Endothelial cell of umbilical vein (primary cell): ENCODE data around the gene ZNF581. TPM values are rescaled to one million over a fixed set of nuclear protein-coding genes. Genes with fewer than 3 reads are reported as not detected.

ENCODE experiments used
- BruUV-seq: library from RNA; stranded (reverse); fragments of 400-500 nt; replicated peaks from 2 replicates; lab custom pipeline; 2021; lab: Mats Ljungman, UMichigan
- CTCF ChIA-PET: fragments of 300-600, 350-600 bp; sonication (Branson Sonifier 250); formaldehyde crosslinking; loops from one replicate; lab custom pipeline; 2021; ENCODE audit warnings: antibody characterized with exemption, inconsistent platforms; lab: Charles Lee
- POLR2A ChIA-PET: fragments of 300-600, 350-600 bp; sonication (Branson Sonifier 250); formaldehyde crosslinking; loops from one replicate; lab custom pipeline; 2021; ENCODE audit warnings: antibody characterized with exemption, inconsistent platforms; lab: Charles Lee
- DNase-seq: peaks from one replicate; pipeline ENCODE4 v3.0.0-alpha.2; 2011; ENCODE audit warnings: low read depth, low spot score
- FAIRE-seq: peaks from 2 replicates; lab custom pipeline; 2011; peaks lifted over from hg19 to GRCh38; lab: Jason Lieb, UNC
- H2AFZ ChIP-seq: 2 replicates; pipeline ENCODE4 v1.6.0; 2012; ENCODE audit warnings: low read depth, low read length, control low read depth, inconsistent platforms
- H3K27ac ChIP-seq: 2 replicates; pipeline ENCODE4 v1.5.1; 2011; ENCODE audit warnings: low read depth, mild to moderate bottlenecking, control low read depth, low read length, moderate library complexity; ENCODE audit not compliant: insufficient read depth
- H3K27me3 ChIP-seq, 2 experiments: 2 replicates each; pipeline versions ENCODE4 v1.6.0 to v1.6.1; 2011; ENCODE audit warnings: low read length in 2 of 2, mixed read lengths in 1 of 2; ENCODE audit not compliant: control insufficient read depth in 2 of 2, insufficient read depth in 2 of 2
- H3K36me3 ChIP-seq, 2 experiments: 2 replicates in 1 of 2; 3 replicates in 1 of 2; pipeline ENCODE4 v1.5.1; 2011; ENCODE audit warnings: low read length in 2 of 2, mild to moderate bottlenecking in 1 of 2, moderate library complexity in 1 of 2; ENCODE audit not compliant: control insufficient read depth in 2 of 2, insufficient read depth in 2 of 2; ENCODE audit errors: extremely low read depth in 1 of 2
- H3K4me1 ChIP-seq: 3 replicates; pipeline ENCODE4 v1.5.1; 2011; ENCODE audit warnings: mild to moderate bottlenecking, low read length; ENCODE audit not compliant: control insufficient read depth, insufficient read depth; ENCODE audit errors: extremely low read depth
- H3K4me2 ChIP-seq: 2 replicates; pipeline ENCODE4 v1.6.1; 2011; ENCODE audit warnings: low read length, control low read depth, mixed read lengths; ENCODE audit not compliant: insufficient read depth
- H3K4me3 ChIP-seq, 3 experiments: fragments of 200-600 bp in 1 of 3; sonication (generic), shearing (Covaris generic) in 1 of 3; replicated peaks in 1 of 3; 2 replicates each; pipeline ENCODE4 v1.5.1; 2011 to 2016; ENCODE audit warnings: control low read depth in 3 of 3, low read length in 3 of 3, mild to moderate bottlenecking in 2 of 3, inconsistent platforms in 1 of 3, low read depth in 1 of 3, moderate library complexity in 1 of 3; ENCODE audit not compliant: insufficient read depth in 1 of 3
- H3K79me2 ChIP-seq: 2 replicates; pipeline ENCODE4 v1.6.0; 2012; ENCODE audit warnings: low read length, inconsistent platforms; ENCODE audit not compliant: control insufficient read depth, insufficient read depth
- H3K9ac ChIP-seq: replicated peaks from 2 replicates; pipeline ENCODE3; 2011; ENCODE audit warnings: low read length, control low read depth; ENCODE audit not compliant: insufficient read depth; ENCODE audit errors: extremely low read depth
- H3K9me1 ChIP-seq: replicated peaks from 3 replicates; pipeline ENCODE4 v1.6.0; 2011; ENCODE audit warnings: mild to moderate bottlenecking, low read length; ENCODE audit not compliant: control insufficient read depth, insufficient read depth; ENCODE audit errors: extremely low read depth
- H3K9me3 ChIP-seq: replicated peaks from 2 replicates; pipeline ENCODE4 v1.5.1; 2012; ENCODE audit warnings: low read length, inconsistent platforms; ENCODE audit not compliant: control insufficient read depth, insufficient read depth
- H4K20me1 ChIP-seq: replicated peaks from 2 replicates; pipeline ENCODE3; 2011; ENCODE audit warnings: mild to moderate bottlenecking, low read length; ENCODE audit not compliant: control insufficient read depth, insufficient read depth; ENCODE audit errors: extremely low read depth
- CTCF ChIP-seq, 2 donors: IDR thresholded peaks; 1 replicate in 1 of 2; 2 replicates in 1 of 2; pipeline ENCODE4 v1.5.1; 2011; ENCODE audit warnings: low read length in 2 of 2, mild to moderate bottlenecking in 2 of 2, moderate library complexity in 2 of 2, control low read depth in 1 of 2, inconsistent platforms in 1 of 2, low read depth in 1 of 2; ENCODE audit not compliant: insufficient read depth in 1 of 2; ENCODE audit errors: extremely low read depth in 1 of 2
- EZH2 ChIP-seq: IDR thresholded peaks from 2 replicates; pipeline ENCODE4 v1.6.1; 2012; ENCODE audit warnings: borderline replicate concordance, low read depth, mild to moderate bottlenecking, moderate library complexity, low read length, inconsistent platforms; ENCODE audit not compliant: severe bottlenecking
- FOS ChIP-seq: IDR thresholded peaks from 2 replicates; pipeline ENCODE4 v1.6.1; 2011; ENCODE audit warnings: mild to moderate bottlenecking, low read length, moderate library complexity, borderline replicate concordance; ENCODE audit not compliant: insufficient read depth
- GATA2 ChIP-seq: IDR thresholded peaks from 2 replicates; pipeline ENCODE4 v1.7.0; 2011; ENCODE audit warnings: low read depth, mild to moderate bottlenecking, moderate library complexity, mixed read lengths, low read length; ENCODE audit not compliant: insufficient read length, insufficient read depth
- JUN ChIP-seq: IDR thresholded peaks from 2 replicates; pipeline ENCODE4 v1.6.1; 2011; ENCODE audit warnings: borderline replicate concordance, low read depth; ENCODE audit not compliant: insufficient read length, insufficient read depth
- MAX ChIP-seq: IDR thresholded peaks from 2 replicates; pipeline ENCODE4 v1.6.1; 2011; ENCODE audit not compliant: insufficient read depth, insufficient read length
- MYC ChIP-seq: IDR thresholded peaks from one replicate; pipeline ENCODE4 v1.6.1; 2011; ENCODE audit warnings: mild to moderate bottlenecking, low read depth, low read length
- POLR2A ChIP-seq: IDR thresholded peaks from 2 replicates; pipeline ENCODE4 v1.6.1; 2012; ENCODE audit warnings: low read depth, mild to moderate bottlenecking, control low read depth, low read length
- POLR2AphosphoS5 ChIP-seq: IDR thresholded peaks from 2 replicates; pipeline ENCODE4 v1.6.1; 2012; ENCODE audit warnings: low read depth, mild to moderate bottlenecking, control low read depth, low read length, moderate library complexity; ENCODE audit not compliant: insufficient read depth
- dilution Hi-C: fragments of 300-500 bp; cut with MboI; formaldehyde crosslinking; loops from one replicate; pipeline ENCODE4 v1.15.0; 2019; ENCODE audit warnings: low sequenced_read_pairs; ENCODE audit not compliant: extremely low pct_ligation_motif_present
- intact Hi-C: fragments of 100-400 bp; cut with micrococcal nuclease; formaldehyde crosslinking; loops from one replicate; pipeline ENCODE4 v1.10.0; 2022
- polyA plus RNA-seq, 4 experiments: library from polyadenylated mRNA; depleted of rRNA in 3 of 4; stranded (reverse) in 3 of 4; unstranded in 1 of 4; fragments of >200 nt; gene quantifications; 2 replicates each; pipeline versions ENCODE4 v1.2.1 to v1.2.3, GENCODE V29; 2011 to 2012; ENCODE audit warnings: missing spikeins in 1 of 4
- total RNA-seq: library from RNA; stranded (reverse); gene quantifications from 2 replicates; pipeline ENCODE4 v1.2.3, GENCODE V29; 2021

ZNF581 gene
- total and polyA plus RNA-seq, 2 donors (not counting 3 experiments of a cell fraction or from before 2014, with no cell fraction given): 31.4 to 32.3 TPM

GRCh38 chr19:55684946-55685681 lies 41.7 kb downstream of the ZNF581 start:
- H3K4me1 ChIP-seq: no peaks in the 10 kb centered on the region
- TF ChIP-seq EZH2 (no peak), POLR2AphosphoS5 (no peak), JUN (no peak), MYC (no peak), CTCF (IDR thresholded peaks at IDR 0.05; ENCODE audit: extremely low read depth in 1 of 2, insufficient read depth in 1 of 2, low read depth in 1 of 2, low read length in 2 of 2) (no peak), POLR2A (no peak), FOS (no peak), GATA2 (no peak), MAX (no peak)
- H3K9me3 ChIP-seq: no peaks in the 10 kb centered on the region
- no peak overlapping the region for H3K27ac ChIP-seq
- POLR2A ChIA-PET: no interaction called here
- DNase-seq (no peak), FAIRE-seq (no peak)
- no peaks in the 10 kb centered on the region for H4K20me1 ChIP-seq
- H3K36me3 ChIP-seq: peaks cover 3 to 53% of the 10 kb centered on the region in 2 experiments
- no peak overlapping the region for H3K9ac ChIP-seq
- no peaks in the 10 kb centered on the region for H3K9me1 ChIP-seq
- dilution Hi-C loops: no loop called here
- no peak overlapping the region for H2AFZ ChIP-seq
- no peak overlapping the region for H3K4me2 ChIP-seq
- peaks cover 50% of the 10 kb centered on the region for H3K79me2 ChIP-seq
- intact Hi-C loops: no loop called here
- no TSS peak for BruUV-seq
- H3K27me3 ChIP-seq: no peaks in the 10 kb centered on the region
- H3K4me3 ChIP-seq: no peak overlapping the region
- CTCF ChIA-PET: no interaction called here
